Kidney (tissue), 22 donors: ENCODE measurements around the gene MORN3. TPM values are rescaled to one million over a fixed set of nuclear protein-coding genes. Genes with fewer than 3 reads are reported as not detected.
A peak's percentile ranks its signal among the peaks of the same experiment; 100 is the strongest.

Experiments used
- DNase-seq, 5 donors: peaks; one replicate each; pipeline ENCODE4 v3.0.0-alpha.2; 2013 to 2020
- FAIRE-seq: peaks from 2 replicates; lab custom pipeline; 2012; peaks lifted over from hg19 to GRCh38; lab: Jason Lieb, UNC
- H3K27ac ChIP-seq, 2 donors: one replicate each; pipeline ENCODE4 v1.7.0; 2013; ENCODE audit warnings: low read depth in 2 of 2, low read length in 2 of 2, inconsistent platforms in 1 of 2
- H3K27me3 ChIP-seq: one replicate; pipeline ENCODE4 v1.7.1; 2013; ENCODE audit warnings: low read length, inconsistent platforms; ENCODE audit not compliant: control insufficient read depth, insufficient read depth
- H3K36me3 ChIP-seq, 3 donors: one replicate each; pipeline versions ENCODE4 v1.7.0 to v1.7.1; 2013; ENCODE audit warnings: low read length in 3 of 3, control low read depth in 1 of 3, inconsistent platforms in 1 of 3; ENCODE audit not compliant: insufficient read depth in 3 of 3, control insufficient read depth in 2 of 3
- H3K4me1 ChIP-seq, 3 donors: one replicate each; pipeline versions ENCODE4 v1.7.0 to v1.7.1; 2013; ENCODE audit warnings: low read length in 3 of 3, inconsistent platforms in 1 of 3, low read depth in 1 of 3; ENCODE audit not compliant: control insufficient read depth in 2 of 3, insufficient read depth in 2 of 3
- H3K4me3 ChIP-seq, 3 donors: one replicate each; pipeline versions ENCODE4 v1.7.0 to v1.8.1; 2013; ENCODE audit warnings: low read length in 3 of 3, control low read depth in 1 of 3, inconsistent platforms in 1 of 3
- H3K9ac ChIP-seq, 3 donors: one replicate each; pipeline versions ENCODE4 v1.7.0 to v1.7.1; 2013; ENCODE audit warnings: low read length in 3 of 3, control low read depth in 1 of 3, inconsistent platforms in 1 of 3
- H3K9me3 ChIP-seq, 3 donors: one replicate each; pipeline versions ENCODE4 v1.7.0 to v1.7.1; 2013; ENCODE audit warnings: low read length in 3 of 3, control low read depth in 1 of 3, inconsistent platforms in 1 of 3; ENCODE audit not compliant: control insufficient read depth in 2 of 3, insufficient read depth in 1 of 3
- intact Hi-C: fragments of 100-400 bp; cut with DNase I; formaldehyde crosslinking; loops from one replicate; pipeline ENCODE4 v1.11.1; 2022
- long read RNA-seq, 10 donors: library from polyadenylated mRNA in 1 of 10; unstranded in 1 of 10; transcript quantifications; one replicate each; pipeline ENCODE4 v2.0.0 and lab custom pipeline, GENCODE V29; 2021 to 2026
- polyA plus RNA-seq: library from polyadenylated mRNA; stranded (reverse); fragments of 350-450 nt; fragmentation: Illumina TruSeq; extraction: RNeasy Lipid Tissue Mini Kit (QIAGEN cat#74804); gene quantifications from one replicate; pipeline ENCODE4 v1.2.3, GENCODE V29; 2014; ENCODE audit warnings: low read depth, low replicate concordance; ENCODE audit not compliant: insufficient read depth
- total RNA-seq: library from RNA; stranded (reverse); fragmentation: NEBNext Ultra II Directional; extraction: Animal tissue kit (Norgen Biotek cat#: 25700); gene quantifications from one replicate; pipeline ENCODE4 v1.2.1, GENCODE V29; 2021
- TF ChIP-seq, protein P1 (sequence below): IDR thresholded peaks from 3 replicates; pipeline ENCODE4 v1.5.1; 2012; ENCODE audit warnings: mild to moderate bottlenecking, moderate library complexity, borderline replicate concordance; ENCODE audit not compliant: insufficient read depth; ENCODE audit errors: extremely low read depth
- donor health status: control.
- donor health status: control.
- donor health status: control.
- donor health status: control.
- donor health status: control.
- donor health status: DM: yes; HTN: yes; CAD: no.
- donor health status: Normal renal cell carcinoma (clear cell type).

MORN3 gene, protein sequence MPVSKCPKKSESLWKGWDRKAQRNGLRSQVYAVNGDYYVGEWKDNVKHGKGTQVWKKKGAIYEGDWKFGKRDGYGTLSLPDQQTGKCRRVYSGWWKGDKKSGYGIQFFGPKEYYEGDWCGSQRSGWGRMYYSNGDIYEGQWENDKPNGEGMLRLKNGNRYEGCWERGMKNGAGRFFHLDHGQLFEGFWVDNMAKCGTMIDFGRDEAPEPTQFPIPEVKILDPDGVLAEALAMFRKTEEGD
- total RNA-seq (1.9 TPM), polyA plus RNA-seq (1.5 TPM)
- long read RNA-seq, donor 1: 0 reads
- long read RNA-seq, donor 2, partial matches to known transcripts: 0 of 1 reads
- long read RNA-seq, donor 2, other reads (novel, unspliced or antisense): 0 of 1 reads
- long read RNA-seq, donor 3: 0 reads
- long read RNA-seq, donor 4: 0 reads
- long read RNA-seq, donor 5: 0 reads
- long read RNA-seq, donor 6: 0 reads
- long read RNA-seq, donor 7, partial matches to known transcripts: 0 of 3 reads
- long read RNA-seq, donor 7, other reads (novel, unspliced or antisense): 3 of 3 reads
- long read RNA-seq, donor 8: 0 reads
- long read RNA-seq, donor 9: 0 reads
- long read RNA-seq, donor 10: 0 reads

DNA sequence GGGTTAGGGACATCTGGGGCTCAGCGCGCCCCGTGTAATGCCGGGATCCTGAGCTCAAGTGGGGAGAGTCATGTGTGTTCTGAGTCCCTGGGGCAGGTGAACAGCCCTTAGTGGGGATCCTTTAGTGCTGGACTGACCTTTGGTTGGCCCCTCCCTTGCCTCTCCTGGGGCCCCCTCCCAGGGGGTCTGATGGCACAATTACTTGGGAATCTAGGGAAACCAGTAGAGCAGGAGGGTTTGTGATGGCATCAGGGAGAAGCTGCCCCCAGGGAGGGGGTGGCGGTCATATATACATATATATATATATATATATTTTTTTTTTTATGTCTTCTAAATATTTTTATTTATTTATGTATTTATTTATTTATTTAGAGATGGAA is at the start of gene MORN3:
Gene MORN3, minus strand, starts transcription at position 134 of the 380 bp plus-strand sequence. CDS start 171 bp downstream, outside the sequence.
- intact Hi-C loops: no loop called here
- FAIRE-seq: no peak
- TF ChIP-seq, protein P1, sequence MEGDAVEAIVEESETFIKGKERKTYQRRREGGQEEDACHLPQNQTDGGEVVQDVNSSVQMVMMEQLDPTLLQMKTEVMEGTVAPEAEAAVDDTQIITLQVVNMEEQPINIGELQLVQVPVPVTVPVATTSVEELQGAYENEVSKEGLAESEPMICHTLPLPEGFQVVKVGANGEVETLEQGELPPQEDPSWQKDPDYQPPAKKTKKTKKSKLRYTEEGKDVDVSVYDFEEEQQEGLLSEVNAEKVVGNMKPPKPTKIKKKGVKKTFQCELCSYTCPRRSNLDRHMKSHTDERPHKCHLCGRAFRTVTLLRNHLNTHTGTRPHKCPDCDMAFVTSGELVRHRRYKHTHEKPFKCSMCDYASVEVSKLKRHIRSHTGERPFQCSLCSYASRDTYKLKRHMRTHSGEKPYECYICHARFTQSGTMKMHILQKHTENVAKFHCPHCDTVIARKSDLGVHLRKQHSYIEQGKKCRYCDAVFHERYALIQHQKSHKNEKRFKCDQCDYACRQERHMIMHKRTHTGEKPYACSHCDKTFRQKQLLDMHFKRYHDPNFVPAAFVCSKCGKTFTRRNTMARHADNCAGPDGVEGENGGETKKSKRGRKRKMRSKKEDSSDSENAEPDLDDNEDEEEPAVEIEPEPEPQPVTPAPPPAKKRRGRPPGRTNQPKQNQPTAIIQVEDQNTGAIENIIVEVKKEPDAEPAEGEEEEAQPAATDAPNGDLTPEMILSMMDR: no peak

DNA sequence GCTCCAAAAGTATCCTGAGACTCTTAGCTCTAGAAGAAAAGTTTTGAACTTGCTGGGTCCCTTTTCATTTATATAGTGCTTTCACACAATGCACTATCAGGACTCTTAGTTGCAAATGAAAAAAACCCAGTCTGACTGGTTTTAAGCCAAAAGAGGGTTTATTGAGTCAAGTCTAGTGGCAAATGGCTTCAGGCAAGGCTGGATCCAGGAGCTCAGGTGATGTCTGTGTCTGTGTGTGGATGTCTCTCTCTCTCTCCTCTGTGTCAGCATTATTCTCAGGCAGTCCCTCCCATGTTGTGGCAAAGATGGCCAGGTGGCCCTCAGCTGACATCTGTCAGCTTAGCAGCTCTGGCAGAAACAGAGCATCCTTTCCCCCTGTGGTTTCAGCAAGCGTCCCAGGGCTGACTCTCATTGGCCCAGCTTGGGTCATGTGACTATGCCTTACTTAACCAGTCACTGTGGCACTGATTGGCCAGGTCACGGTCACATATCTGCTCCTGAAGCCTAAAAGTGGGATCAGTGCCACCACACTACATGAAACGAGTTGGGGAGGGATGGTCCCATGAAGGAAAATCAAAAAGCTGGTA is 49.3 kb upstream of the MORN3 start:
- no peak overlapping the region for H3K4me3 ChIP-seq
- TF ChIP-seq, protein P1: no peak
- H3K4me1 ChIP-seq: peaks cover 0 to 7% (median 0%) of the 10 kb centered on the region in 3 donors
- H3K9ac ChIP-seq: no peak overlapping the region
- FAIRE-seq (no peak), DNase-seq (no peak)
- intact Hi-C loops: no loop called here
- H3K36me3 ChIP-seq: no peaks in the 10 kb centered on the region
- H3K27ac ChIP-seq: no peak overlapping the region
- H3K27me3 ChIP-seq: no peaks in the 10 kb centered on the region
- no peaks in the 10 kb centered on the region for H3K9me3 ChIP-seq

More for the DNA sequence above, at the start of gene MORN3:
- Histone ChIP-seq H3K9ac (no peak within 1 kb of the TSS), H3K27ac (no peak within 1 kb of the TSS), H3K36me3 (no peaks in the 10 kb centered on the region), H3K9me3 (no peaks in the 10 kb centered on the region), H3K4me1 (peaks cover 0 to 5% (median 0%) of the 10 kb centered on the region in 3 donors), H3K27me3 (no peaks in the 10 kb centered on the region), H3K4me3 (no peak within 1 kb of the TSS)
- DNase-seq: no peak

DNA sequence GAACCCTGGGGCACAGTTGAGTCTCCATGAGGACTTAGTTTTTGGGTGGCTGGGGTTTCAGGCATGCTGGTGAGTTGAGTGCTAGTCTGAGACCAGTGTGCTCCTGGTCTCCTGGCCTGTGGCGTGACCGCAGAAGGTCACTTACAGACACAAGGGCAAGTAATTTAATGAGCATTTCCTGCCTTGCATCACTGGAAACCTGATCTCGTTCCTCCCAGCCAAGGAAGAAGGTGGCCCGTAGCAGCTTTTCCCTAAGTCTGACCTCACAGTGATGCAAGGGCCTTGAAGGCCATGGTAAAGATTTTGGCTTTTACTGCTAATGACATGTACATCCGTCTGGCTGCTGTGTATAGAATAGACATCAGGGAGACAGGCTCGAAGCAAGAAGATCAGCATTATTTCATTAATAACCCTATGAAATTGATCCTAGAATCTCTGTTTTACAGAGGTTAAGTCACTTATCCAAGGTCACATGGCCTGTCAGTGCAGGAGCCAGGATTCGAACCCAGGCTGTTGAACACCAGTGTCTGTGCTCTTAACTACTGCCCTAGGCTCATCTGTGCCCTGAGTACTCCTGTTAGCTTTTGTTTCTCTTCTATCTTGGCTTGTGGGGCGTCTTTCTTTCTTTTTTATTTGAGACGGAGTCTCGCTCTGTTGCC is 47.7 kb upstream of the MORN3 start:
- Histone ChIP-seq H3K9me3 (no peaks in the 10 kb centered on the region), H3K36me3 (no peaks in the 10 kb centered on the region), H3K27me3 (no peaks in the 10 kb centered on the region), H3K9ac (no peak overlapping the region), H3K4me1 (peaks cover 0 to 12% (median 0%) of the 10 kb centered on the region in 3 donors), H3K4me3 (no peak overlapping the region), H3K27ac (peak overlapping the region; percentile 45 to 81)
- DNase-seq (peak; percentile 59 to 81 (median 77)), FAIRE-seq (no peak)
- intact Hi-C loops: no loop called here
- TF ChIP-seq, protein P1: no peak
